Progenitor cell of endocrine pancreas (in vitro differentiated cells): ENCODE results near the gene SDHAF1. TPM values are rescaled to one million over a fixed set of nuclear protein-coding genes. Genes with fewer than 3 reads are reported as not detected.
A peak's percentile ranks its signal among the peaks of the same experiment; 100 is the strongest.

Source experiments
- DNase-seq: peaks from one replicate; pipeline ENCODE4 v3.0.0; 2021; ENCODE audit warnings: low spot score; ENCODE audit not compliant: unreplicated experiment
- H3K27ac Mint-ChIP-seq: 2 replicates; pipeline ENCODE4 v1.8.0; 2021; ENCODE audit warnings: mild to moderate bottlenecking, moderate library complexity, mixed read lengths
- H3K27me3 Mint-ChIP-seq: 2 replicates; pipeline ENCODE4 v1.8.0; 2021; ENCODE audit warnings: mixed read lengths
- H3K36me3 Mint-ChIP-seq: 2 replicates; pipeline ENCODE4 v1.8.0; 2022; ENCODE audit warnings: mixed read lengths; ENCODE audit not compliant: insufficient read depth
- H3K4me1 Mint-ChIP-seq: 2 replicates; pipeline ENCODE4 v1.8.0; 2021; ENCODE audit warnings: low read depth, mixed read lengths
- H3K4me3 Mint-ChIP-seq: 2 replicates; pipeline ENCODE4 v1.8.0; 2021; ENCODE audit warnings: low read depth, mild to moderate bottlenecking, moderate library complexity, mixed read lengths
- H3K9me3 Mint-ChIP-seq: 2 replicates; pipeline ENCODE4 v1.8.0; 2021; ENCODE audit warnings: low read depth, mixed read lengths
- CTCF ChIP-seq: fragments of 200-600 bp; sonication (generic); IDR thresholded peaks from one replicate; pipeline ENCODE4 v1.5.0; 2021; ENCODE audit warnings: antibody characterized with exemption, mild to moderate bottlenecking; ENCODE audit not compliant: unreplicated experiment
- total RNA-seq: library from RNA; stranded (reverse); gene quantifications from 2 replicates; pipeline ENCODE4 v1.2.1, GENCODE V29; 2021

The SDHAF1 gene
- total RNA-seq, 1 donor from 2014 or later, result 14.4 TPM

GRCh38 chr19:36013280-36014011 is 18.5 kb downstream of the SDHAF1 start:
- peak overlapping the region; percentile 99 for H3K4me3 Mint-ChIP-seq
- no peak for DNase-seq
- H3K4me1 Mint-ChIP-seq, result peaks cover 25% of the 10 kb centered on the region
- no peaks in the 10 kb centered on the region for H3K27me3 Mint-ChIP-seq
- TF ChIP-seq CTCF, result no peak
- H3K9me3 Mint-ChIP-seq, result no peaks in the 10 kb centered on the region
- H3K27ac Mint-ChIP-seq, result peak overlapping the region; percentile 88
- no peaks in the 10 kb centered on the region for H3K36me3 Mint-ChIP-seq

- Mint-ChIP-seq H3K9me3 (no peaks in the 10 kb centered on the region), H3K27me3 (no peaks in the 10 kb centered on the region), H3K4me3 (peak within 1 kb of the TSS; percentile 99), H3K36me3 (no peaks in the 10 kb centered on the region), H3K27ac (peak within 1 kb of the TSS; percentile 90), H3K4me1 (peaks cover 21% of the 10 kb centered on the region)
- TF ChIP-seq CTCF, result no peak
- peak; percentile 97 for DNase-seq
Observed at GRCh38 chr19:36014012-36014924, 19.3 kb downstream of the SDHAF1 start, which contains the start of gene ALKBH6. ALKBH6 (minus strand) TSS chr19:36014213; CDS start chr19:36013397, 816 bp downstream.

DNA sequence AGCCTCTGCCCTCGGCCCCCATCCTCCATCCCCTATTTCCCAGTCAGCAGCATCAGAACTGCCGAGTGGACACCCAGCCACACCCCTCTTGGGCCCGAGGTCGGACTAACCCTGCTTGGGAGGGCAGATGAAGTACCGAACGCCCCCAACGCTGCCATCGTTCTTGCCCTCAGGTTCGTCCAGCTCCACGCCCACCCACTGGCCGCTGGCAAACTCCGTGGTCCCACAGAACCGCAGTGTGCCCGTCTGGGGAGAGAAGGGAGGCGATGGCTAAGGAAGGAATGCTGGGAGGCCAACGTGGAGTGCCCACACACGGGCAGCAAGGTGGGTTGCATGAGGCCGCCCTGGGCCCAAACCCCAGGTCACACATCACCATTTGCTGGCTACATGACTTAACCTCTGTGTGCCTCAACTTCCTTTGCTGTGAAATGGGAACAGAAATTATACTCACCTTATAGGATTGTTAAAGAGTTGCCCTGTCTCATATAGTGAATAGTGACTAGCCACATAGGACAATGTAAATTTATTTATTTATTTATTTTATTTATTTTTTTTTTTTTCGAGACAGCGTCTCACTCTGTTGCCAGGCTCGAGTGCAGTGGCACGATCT is 24.2 kb downstream of the SDHAF1 start:
- no peak for TF ChIP-seq CTCF
- peaks cover 5% of the 10 kb centered on the region for H3K4me1 Mint-ChIP-seq
- no peak overlapping the region for H3K27ac Mint-ChIP-seq
- H3K4me3 Mint-ChIP-seq, result no peak overlapping the region
- DNase-seq, result no peak
- peaks cover 1% of the 10 kb centered on the region for H3K36me3 Mint-ChIP-seq
- no peaks in the 10 kb centered on the region for H3K9me3 Mint-ChIP-seq
- H3K27me3 Mint-ChIP-seq, result no peaks in the 10 kb centered on the region

- DNase-seq, result no peak
- Mint-ChIP-seq H3K27me3 (no peaks in the 10 kb centered on the region), H3K36me3 (peaks cover 2% of the 10 kb centered on the region), H3K4me3 (no peak overlapping the region), H3K4me1 (no peaks in the 10 kb centered on the region), H3K9me3 (no peaks in the 10 kb centered on the region), H3K27ac (no peak overlapping the region)
- no peak for TF ChIP-seq CTCF
Observed at GRCh38 chr19:36023432-36023831, 28.4 kb downstream of the SDHAF1 start.

DNA sequence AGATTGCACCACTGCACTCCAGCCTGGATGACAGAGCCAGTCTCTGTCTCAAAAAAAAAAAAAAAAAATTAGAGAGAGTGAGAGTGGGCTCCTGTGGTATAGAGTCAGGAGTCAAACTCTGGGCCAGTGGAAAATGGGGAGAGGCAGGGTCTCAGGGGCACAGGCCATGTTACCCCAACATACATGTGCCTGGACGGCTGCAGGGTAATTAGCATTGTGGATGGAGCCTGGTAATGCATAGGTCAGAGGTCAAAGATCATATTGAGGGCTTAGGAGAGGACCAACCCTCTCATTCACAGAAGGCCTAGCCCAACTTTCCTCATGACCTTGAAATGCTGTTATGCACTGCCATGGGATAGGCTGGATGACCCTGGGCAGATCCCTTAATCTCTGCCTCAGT is 30.6 kb downstream of the SDHAF1 start:
- H3K4me1 Mint-ChIP-seq, result no peaks in the 10 kb centered on the region
- TF ChIP-seq CTCF, result no peak
- H3K4me3 Mint-ChIP-seq, result no peak overlapping the region
- no peak for DNase-seq
- H3K27ac Mint-ChIP-seq, result no peak overlapping the region
- H3K27me3 Mint-ChIP-seq, result no peaks in the 10 kb centered on the region
- H3K9me3 Mint-ChIP-seq, result no peaks in the 10 kb centered on the region
- peaks cover 5% of the 10 kb centered on the region for H3K36me3 Mint-ChIP-seq
